DMS153 treated with DMSO at 0.1 percent for 48 hours (cell line): ENCODE data around the gene PCDHGA7.
"Not testable (repeated sequence)": the region's sequence is repeated elsewhere in the genome, so short reads cannot be mapped to it uniquely, and the experiment has no call there.

Experiments
- DNase-seq: peaks from one replicate; lab custom pipeline; 2025; ENCODE audit not compliant: unreplicated experiment; lab: John Stamatoyannopoulos, UW

The PCDHGA7 gene

DNA sequence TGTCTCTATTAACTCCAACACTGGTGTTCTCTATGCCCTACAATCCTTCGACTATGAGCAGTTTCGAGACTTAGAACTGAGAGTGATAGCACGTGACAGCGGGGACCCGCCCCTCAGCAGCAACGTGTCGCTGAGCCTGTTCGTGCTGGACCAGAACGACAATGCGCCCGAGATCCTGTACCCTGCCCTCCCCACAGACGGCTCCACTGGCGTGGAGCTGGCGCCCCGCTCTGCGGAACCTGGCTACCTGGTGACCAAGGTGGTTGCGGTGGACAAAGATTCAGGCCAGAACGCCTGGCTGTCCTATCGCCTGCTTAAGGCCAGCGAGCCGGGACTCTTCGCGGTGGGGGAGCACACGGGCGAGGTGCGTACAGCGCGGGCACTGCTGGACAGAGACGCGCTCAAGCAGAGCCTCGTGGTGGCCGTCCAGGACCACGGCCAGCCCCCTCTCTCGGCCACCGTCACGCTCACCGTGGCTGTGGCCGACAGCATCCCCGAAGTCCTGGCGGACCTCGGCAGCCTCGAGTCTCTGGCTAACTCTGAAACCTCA lies 40.3 kb downstream of the PCDHGA7 start:
- no peak for DNase-seq

- DNase-seq: no peak
Measured at GRCh38 chr5:141427783-141428426, 45.4 kb downstream of the PCDHGA7 start.

DNA sequence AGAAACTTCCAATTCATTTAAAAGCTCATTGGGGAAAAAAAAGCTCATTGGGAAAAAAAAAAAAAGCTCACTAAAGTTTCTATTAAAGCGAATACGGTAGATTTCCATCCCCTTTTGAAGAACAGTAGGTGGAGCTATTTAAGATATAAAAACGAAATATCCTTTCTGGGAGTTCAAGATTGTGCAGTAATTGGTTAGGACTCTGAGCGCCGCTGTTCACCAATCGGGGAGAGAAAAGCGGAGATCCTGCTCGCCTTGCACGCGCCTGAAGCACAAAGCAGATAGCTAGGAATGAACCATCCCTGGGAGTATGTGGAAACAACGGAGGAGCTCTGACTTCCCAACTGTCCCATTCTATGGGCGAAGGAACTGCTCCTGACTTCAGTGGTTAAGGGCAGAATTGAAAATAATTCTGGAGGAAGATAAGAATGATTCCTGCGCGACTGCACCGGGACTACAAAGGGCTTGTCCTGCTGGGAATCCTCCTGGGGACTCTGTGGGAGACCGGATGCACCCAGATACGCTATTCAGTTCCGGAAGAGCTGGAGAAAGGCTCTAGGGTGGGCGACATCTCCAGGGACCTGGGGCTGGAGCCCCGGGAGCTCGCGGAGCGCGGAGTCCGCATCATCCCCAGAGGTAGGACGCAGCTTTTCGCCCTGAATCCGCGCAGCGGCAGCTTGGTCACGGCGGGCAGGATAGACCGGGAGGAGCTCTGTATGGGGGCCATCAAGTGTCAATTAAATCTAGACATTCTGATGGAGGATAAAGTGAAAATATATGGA lies 48.0 kb downstream of the PCDHGA7 start, which contains the start of gene PCDHGA12:
PCDHGA12 (plus strand) TSS at position 176 of the 782 bp plus-strand sequence; CDS start at position 429, 253 bp downstream.
- DNase-seq: no peak

DNA sequence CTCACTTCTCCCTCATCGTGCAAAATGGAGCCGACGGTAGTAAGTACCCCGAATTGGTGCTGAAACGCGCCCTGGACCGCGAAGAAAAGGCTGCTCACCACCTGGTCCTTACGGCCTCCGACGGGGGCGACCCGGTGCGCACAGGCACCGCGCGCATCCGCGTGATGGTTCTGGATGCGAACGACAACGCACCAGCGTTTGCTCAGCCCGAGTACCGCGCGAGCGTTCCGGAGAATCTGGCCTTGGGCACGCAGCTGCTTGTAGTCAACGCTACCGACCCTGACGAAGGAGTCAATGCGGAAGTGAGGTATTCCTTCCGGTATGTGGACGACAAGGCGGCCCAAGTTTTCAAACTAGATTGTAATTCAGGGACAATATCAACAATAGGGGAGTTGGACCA lies 48.7 kb downstream of the PCDHGA7 start:
- no peak for DNase-seq

DNA sequence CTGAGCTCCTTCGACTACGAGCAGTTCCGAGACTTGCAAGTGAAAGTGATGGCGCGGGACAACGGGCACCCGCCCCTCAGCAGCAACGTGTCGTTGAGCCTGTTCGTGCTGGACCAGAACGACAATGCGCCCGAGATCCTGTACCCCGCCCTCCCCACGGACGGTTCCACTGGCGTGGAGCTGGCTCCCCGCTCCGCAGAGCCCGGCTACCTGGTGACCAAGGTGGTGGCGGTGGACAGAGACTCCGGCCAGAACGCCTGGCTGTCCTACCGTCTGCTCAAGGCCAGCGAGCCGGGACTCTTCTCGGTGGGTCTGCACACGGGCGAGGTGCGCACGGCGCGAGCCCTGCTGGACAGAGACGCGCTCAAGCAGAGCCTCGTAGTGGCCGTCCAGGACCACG lies 49.8 kb downstream of the PCDHGA7 start:
- DNase-seq: not testable (repeated sequence)

DNA sequence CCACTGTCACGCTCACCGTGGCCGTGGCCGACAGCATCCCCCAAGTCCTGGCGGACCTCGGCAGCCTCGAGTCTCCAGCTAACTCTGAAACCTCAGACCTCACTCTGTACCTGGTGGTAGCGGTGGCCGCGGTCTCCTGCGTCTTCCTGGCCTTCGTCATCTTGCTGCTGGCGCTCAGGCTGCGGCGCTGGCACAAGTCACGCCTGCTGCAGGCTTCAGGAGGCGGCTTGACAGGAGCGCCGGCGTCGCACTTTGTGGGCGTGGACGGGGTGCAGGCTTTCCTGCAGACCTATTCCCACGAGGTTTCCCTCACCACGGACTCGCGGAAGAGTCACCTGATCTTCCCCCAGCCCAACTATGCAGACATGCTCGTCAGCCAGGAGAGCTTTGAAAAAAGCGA lies 50.2 kb downstream of the PCDHGA7 start:
- not testable (repeated sequence) for DNase-seq

GRCh38 chr5:141434006-141434405 lies 51.5 kb downstream of the PCDHGA7 start:
- no peak for DNase-seq
